IMR-90 (cell line): ENCODE measurements around the gene VPS37B. TPM values are rescaled to one million over a fixed set of nuclear protein-coding genes. Genes with fewer than 3 reads are reported as not detected.

ENCODE experiments used
- ATAC-seq: fragments of 200-7000 bp; cut with Tn5 transposase; 2 replicates; pipeline ENCODE4 v1.9.1; 2020; ENCODE audit warnings: low read depth, mild to moderate bottlenecking, moderate library complexity
- BruUV-seq: library from RNA; stranded (reverse); fragments of 400-500 nt; replicated peaks from 2 replicates; lab custom pipeline; 2021; lab: Mats Ljungman, UMichigan
- CTCF ChIA-PET: fragments of 300-600 bp; formaldehyde crosslinking; extraction: SDS; loops from one replicate; lab custom pipeline; 2021; ENCODE audit warnings: antibody characterized with exemption; lab: Yijun Ruan, JAX
- POLR2A ChIA-PET: fragments of 300-600 bp; sonication (Branson Sonifier 250); formaldehyde crosslinking; loops from one replicate; lab custom pipeline; 2022; ENCODE audit warnings: antibody characterized with exemption; ENCODE audit not compliant: unreplicated experiment; lab: Charles Lee
- DNase-seq: peaks from one replicate; pipeline ENCODE4 v3.0.0; 2013
- H2AFZ ChIP-seq: replicated peaks from 2 replicates; pipeline ENCODE3; 2013; ENCODE audit warnings: low read length, mild to moderate bottlenecking; ENCODE audit not compliant: poor library complexity
- H2AK5ac ChIP-seq: 2 replicates; pipeline ENCODE4 v1.6.1; 2013; ENCODE audit warnings: low read depth, low read length, inconsistent platforms
- H2AK9ac ChIP-seq: replicated peaks from 2 replicates; pipeline ENCODE3; 2013; ENCODE audit warnings: mild to moderate bottlenecking, low read depth, low read length, moderate library complexity; ENCODE audit not compliant: poor library complexity
- H2BK120ac ChIP-seq: 2 replicates; pipeline ENCODE4 v1.6.1; 2013; ENCODE audit warnings: low read depth, low read length, inconsistent platforms
- H2BK15ac ChIP-seq: 3 replicates; pipeline ENCODE4 v1.6.1; 2013; ENCODE audit warnings: low read depth, low read length, inconsistent platforms
- H2BK20ac ChIP-seq: 2 replicates; pipeline ENCODE4 v1.6.1; 2013; ENCODE audit warnings: low read depth, mild to moderate bottlenecking, inconsistent platforms, low read length, moderate library complexity
- H2BK5ac ChIP-seq: 2 replicates; pipeline ENCODE4 v1.6.1; 2013; ENCODE audit warnings: mild to moderate bottlenecking, low read depth, low read length, inconsistent platforms; ENCODE audit not compliant: poor library complexity, severe bottlenecking
- H3K14ac ChIP-seq: replicated peaks from 2 replicates; pipeline ENCODE4 v1.6.1; 2013; ENCODE audit warnings: low read depth, low read length, inconsistent platforms
- H3K18ac ChIP-seq: 2 replicates; pipeline ENCODE4 v1.6.1; 2013; ENCODE audit warnings: low read depth, low read length, control low read depth
- H3K23ac ChIP-seq: 2 replicates; pipeline ENCODE4 v1.6.1; 2013; ENCODE audit warnings: low read depth, low read length, inconsistent platforms
- H3K27ac ChIP-seq: 2 replicates; pipeline ENCODE4 v1.5.1; 2013; ENCODE audit warnings: mild to moderate bottlenecking, control low read depth, low read length; ENCODE audit not compliant: insufficient read depth
- H3K27me3 ChIP-seq: 2 replicates; pipeline ENCODE4 v1.6.1; 2013; ENCODE audit warnings: low read length; ENCODE audit not compliant: control insufficient read depth, insufficient read depth
- H3K36me3 ChIP-seq: 2 replicates; pipeline ENCODE4 v1.6.1; 2013; ENCODE audit warnings: low read length, mixed read lengths; ENCODE audit not compliant: control insufficient read depth, insufficient read depth
- H3K4ac ChIP-seq: 2 replicates; pipeline ENCODE4 v1.6.1; 2013; ENCODE audit warnings: low read depth, low read length, inconsistent platforms
- H3K4me1 ChIP-seq: 2 replicates; pipeline ENCODE4 v1.6.1; 2013; ENCODE audit warnings: low read length, mixed read lengths; ENCODE audit not compliant: control insufficient read depth, insufficient read depth
- H3K4me2 ChIP-seq: 2 replicates; pipeline ENCODE4 v1.6.1; 2013; ENCODE audit warnings: low read depth, mild to moderate bottlenecking, control low read depth, low read length, moderate library complexity
- H3K4me3 ChIP-seq: 2 replicates; pipeline ENCODE4 v1.5.1; 2013; ENCODE audit warnings: low read depth, mild to moderate bottlenecking, control low read depth, low read length, moderate library complexity; ENCODE audit not compliant: insufficient read depth
- H3K56ac ChIP-seq: 2 replicates; pipeline ENCODE4 v1.6.1; 2013; ENCODE audit warnings: low read length, inconsistent platforms; ENCODE audit not compliant: insufficient read depth; ENCODE audit errors: extremely low read depth
- H3K79me1 ChIP-seq, 2 experiments: 2 replicates each; pipeline ENCODE4 v1.6.1; 2013; ENCODE audit warnings: low read length in 2 of 2, inconsistent platforms in 1 of 2, low read depth in 1 of 2
- H3K9ac ChIP-seq: 2 replicates; pipeline ENCODE4 v1.6.1; 2013; ENCODE audit warnings: low read depth, low read length, control low read depth
- H3K9me1 ChIP-seq: 2 replicates; pipeline ENCODE4 v1.6.1; 2013; ENCODE audit warnings: low read length, inconsistent platforms; ENCODE audit not compliant: insufficient read depth
- H3K9me3 ChIP-seq: 2 replicates; pipeline ENCODE4 v1.6.1; 2013; ENCODE audit warnings: low read length; ENCODE audit not compliant: control insufficient read depth, insufficient read depth
- H4K20me1 ChIP-seq: 2 replicates; pipeline ENCODE4 v1.6.1; 2013; ENCODE audit warnings: low read length, inconsistent platforms; ENCODE audit not compliant: insufficient read depth
- H4K5ac ChIP-seq: 2 replicates; pipeline ENCODE4 v1.6.1; 2013; ENCODE audit warnings: mild to moderate bottlenecking, low read depth, low read length, control low read depth
- H4K8ac ChIP-seq, 2 experiments: 2 replicates each; pipeline ENCODE4 v1.6.1; 2013; ENCODE audit warnings: low read depth in 2 of 2, low read length in 2 of 2, control low read depth in 1 of 2, inconsistent platforms in 1 of 2
- H4K91ac ChIP-seq: 2 replicates; pipeline ENCODE4 v1.6.1; 2013; ENCODE audit warnings: low read depth, low read length, inconsistent platforms; ENCODE audit not compliant: insufficient read depth
- BHLHE40 ChIP-seq: fragments of 150-350 bp; IDR thresholded peaks from 2 replicates; pipeline ENCODE4 v1.6.1; 2016; ENCODE audit warnings: mild to moderate bottlenecking, low read depth, low read length
- MAZ ChIP-seq: IDR thresholded peaks from 2 replicates; pipeline ENCODE4 v1.6.1; 2012; ENCODE audit warnings: low read depth, mild to moderate bottlenecking, low read length, improper control_type of control experiment, moderate library complexity, borderline replicate concordance
- MXI1 ChIP-seq: IDR thresholded peaks from 2 replicates; pipeline ENCODE4 v1.6.1; 2012; ENCODE audit warnings: low read depth, mild to moderate bottlenecking, low read length, moderate library complexity, borderline replicate concordance
- NFE2L2 ChIP-seq: fragments of 150-350 bp; IDR thresholded peaks from 2 replicates; pipeline ENCODE4 v1.6.1; 2016; ENCODE audit warnings: low read depth, mild to moderate bottlenecking, low read length
- RCOR1 ChIP-seq: IDR thresholded peaks from 2 replicates; pipeline ENCODE4 v1.6.1; 2012; ENCODE audit warnings: mild to moderate bottlenecking, low read length, improper control_type of control experiment; ENCODE audit not compliant: insufficient replicate concordance
- RFX5 ChIP-seq: IDR thresholded peaks from 2 replicates; pipeline ENCODE4 v1.8.0; 2012; ENCODE audit warnings: low read depth, mild to moderate bottlenecking, low read length, moderate library complexity
- SMC3 ChIP-seq: fragments of 150-350 bp; IDR thresholded peaks from 2 replicates; pipeline ENCODE4 v1.6.1; 2016; ENCODE audit warnings: low read depth, mild to moderate bottlenecking, antibody characterized with exemption, low read length, moderate library complexity
- WGBS, 2 experiments: methylation state at CpG; one replicate each; pipeline versions ENCODE4 v1.1.5 to v1.1.7; 2013; ENCODE audit warnings: missing lambda C conversion rate in 2 of 2; ENCODE audit not compliant: insufficient read length in 1 of 2; ENCODE audit errors: extremely low coverage in 2 of 2; 5-methylcytosine and 5-hydroxymethylcytosine counted together
- dilution Hi-C: fragments of 300-500 bp; cut with HindIII; formaldehyde crosslinking; loops from one replicate; pipeline ENCODE4 v1.14.3; 2018; ENCODE audit warnings: low sequenced_read_pairs; ENCODE audit not compliant: unreplicated experiment
- in situ Hi-C: fragments of 300-500 bp; cut with MboI; formaldehyde crosslinking; loops from 3 replicates; pipeline ENCODE4 v1.14.3; 2019; ENCODE audit warnings: low sequenced_read_pairs, inconsistent platforms, mixed read lengths
- intact Hi-C: fragments of 100-400 bp; cut with micrococcal nuclease; formaldehyde crosslinking; loops from 2 replicates; pipeline ENCODE4 v1.10.0; 2022
- polyA plus RNA-seq, 3 experiments: library from polyadenylated mRNA; depleted of rRNA; stranded (reverse); fragments of >200 nt; gene quantifications; 2 replicates each; pipeline ENCODE4 v1.2.3, GENCODE V29; 2012; ENCODE audit warnings: low replicate concordance in 1 of 3
- total RNA-seq: library from RNA; depleted of rRNA; stranded (reverse); fragments of >200 nt; gene quantifications from 2 replicates; pipeline ENCODE4 v1.2.3, GENCODE V29; 2012
- TF ChIP-seq, protein P1 (sequence below): conservative IDR thresholded peaks from 2 replicates; pipeline ENCODE4 v1.5.1; 2012; ENCODE audit warnings: mild to moderate bottlenecking, low read depth, low read length, improper control_type of control experiment
- TF ChIP-seq, protein P2 (sequence below): fragments of 150-350 bp; IDR thresholded peaks from 2 replicates; pipeline ENCODE4 v1.6.1; 2016; ENCODE audit warnings: low read depth, mild to moderate bottlenecking, low read length, moderate library complexity, borderline replicate concordance

VPS37B gene
- total and polyA plus RNA-seq, 2 of the 4 experiments (the other 2 are of a cell fraction): 8.6 to 25.7 TPM

DNA sequence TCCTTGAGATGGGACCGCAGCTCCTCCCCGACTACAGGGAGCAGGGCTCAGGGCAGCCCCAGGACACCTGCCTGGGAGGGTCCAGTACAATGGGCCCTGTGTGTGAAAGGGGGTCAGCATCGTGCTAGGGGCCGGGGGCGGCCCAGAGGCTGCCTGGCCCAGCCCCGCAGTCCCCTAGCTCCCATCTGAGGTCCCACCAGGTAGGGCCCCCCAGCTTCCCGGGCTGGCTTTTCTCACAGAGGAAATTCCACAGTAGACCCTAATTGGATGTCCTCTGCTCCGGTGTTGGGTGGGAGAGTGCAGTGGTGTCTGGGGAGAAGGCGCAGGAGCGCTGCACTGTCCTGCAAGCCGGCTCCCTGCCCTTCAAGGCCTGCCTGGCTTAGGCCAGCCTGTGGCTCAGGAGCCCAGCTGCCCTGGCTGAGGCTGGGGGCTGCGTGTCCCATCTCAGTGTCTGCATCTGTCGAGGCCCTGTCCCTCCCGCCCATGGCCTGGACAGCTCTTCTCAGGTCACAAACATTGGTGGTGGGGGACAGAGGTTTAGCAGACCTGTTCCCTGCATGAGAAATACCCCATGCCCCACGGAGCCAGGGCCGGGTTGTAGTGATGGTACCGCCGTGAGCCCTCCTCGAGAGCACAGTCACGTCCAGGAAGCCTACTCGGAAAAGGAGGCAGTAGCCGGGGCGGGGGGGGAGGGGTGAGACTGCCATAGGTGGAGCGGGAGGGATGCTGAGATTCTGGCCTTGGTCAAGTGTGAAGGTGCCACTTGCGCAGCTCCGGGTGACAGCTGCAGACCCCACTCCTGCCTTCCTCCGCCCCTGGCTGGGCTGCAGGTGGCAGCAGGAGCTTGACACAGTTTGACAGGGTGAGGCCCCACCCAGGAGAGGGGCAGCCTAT, 49.1 kb downstream of the VPS37B start:
- DNase-seq: no peak
- peaks cover 12% of the 10 kb centered on the region for H3K9me1 ChIP-seq
- no peak overlapping the region for H3K56ac ChIP-seq
- no peak overlapping the region for H3K23ac ChIP-seq
- H3K9ac ChIP-seq: no peak overlapping the region
- H3K36me3 ChIP-seq: no peaks in the 10 kb centered on the region
- no peak overlapping the region for H4K5ac ChIP-seq
- H3K4ac ChIP-seq: no peak overlapping the region
- H3K18ac ChIP-seq: no peak overlapping the region
- CTCF ChIA-PET: no interaction called here
- H3K27me3 ChIP-seq: no peaks in the 10 kb centered on the region
- no peak overlapping the region for H3K4me2 ChIP-seq
- ATAC-seq: no peak
- in situ Hi-C loops (no loop called here), dilution Hi-C loops (no loop called here), intact Hi-C loops (no loop called here)
- H3K4me1 ChIP-seq: peaks cover 9% of the 10 kb centered on the region
- no peak overlapping the region for H2BK15ac ChIP-seq
- H3K4me3 ChIP-seq: no peak overlapping the region
- no peak overlapping the region for H3K27ac ChIP-seq
- POLR2A ChIA-PET: no interaction called here
- no peak overlapping the region for H2AFZ ChIP-seq
- no TSS peak for BruUV-seq
- H2AK5ac ChIP-seq: 0 out of 2 replicates have a peak overlapping the region, but pooled peaks have one; percentile 4
- no peak overlapping the region for H2BK5ac ChIP-seq
- H3K14ac ChIP-seq: no peak overlapping the region
- TF ChIP-seq, protein P1, sequence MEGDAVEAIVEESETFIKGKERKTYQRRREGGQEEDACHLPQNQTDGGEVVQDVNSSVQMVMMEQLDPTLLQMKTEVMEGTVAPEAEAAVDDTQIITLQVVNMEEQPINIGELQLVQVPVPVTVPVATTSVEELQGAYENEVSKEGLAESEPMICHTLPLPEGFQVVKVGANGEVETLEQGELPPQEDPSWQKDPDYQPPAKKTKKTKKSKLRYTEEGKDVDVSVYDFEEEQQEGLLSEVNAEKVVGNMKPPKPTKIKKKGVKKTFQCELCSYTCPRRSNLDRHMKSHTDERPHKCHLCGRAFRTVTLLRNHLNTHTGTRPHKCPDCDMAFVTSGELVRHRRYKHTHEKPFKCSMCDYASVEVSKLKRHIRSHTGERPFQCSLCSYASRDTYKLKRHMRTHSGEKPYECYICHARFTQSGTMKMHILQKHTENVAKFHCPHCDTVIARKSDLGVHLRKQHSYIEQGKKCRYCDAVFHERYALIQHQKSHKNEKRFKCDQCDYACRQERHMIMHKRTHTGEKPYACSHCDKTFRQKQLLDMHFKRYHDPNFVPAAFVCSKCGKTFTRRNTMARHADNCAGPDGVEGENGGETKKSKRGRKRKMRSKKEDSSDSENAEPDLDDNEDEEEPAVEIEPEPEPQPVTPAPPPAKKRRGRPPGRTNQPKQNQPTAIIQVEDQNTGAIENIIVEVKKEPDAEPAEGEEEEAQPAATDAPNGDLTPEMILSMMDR: no peak
- no peak for TF ChIP-seq RCOR1
- TF ChIP-seq MXI1: no peak
- TF ChIP-seq SMC3: no peak
- TF ChIP-seq MAZ: no peak
- TF ChIP-seq RFX5: no peak
- no peak for TF ChIP-seq NFE2L2
- no peak for TF ChIP-seq BHLHE40
- TF ChIP-seq, protein P2, sequence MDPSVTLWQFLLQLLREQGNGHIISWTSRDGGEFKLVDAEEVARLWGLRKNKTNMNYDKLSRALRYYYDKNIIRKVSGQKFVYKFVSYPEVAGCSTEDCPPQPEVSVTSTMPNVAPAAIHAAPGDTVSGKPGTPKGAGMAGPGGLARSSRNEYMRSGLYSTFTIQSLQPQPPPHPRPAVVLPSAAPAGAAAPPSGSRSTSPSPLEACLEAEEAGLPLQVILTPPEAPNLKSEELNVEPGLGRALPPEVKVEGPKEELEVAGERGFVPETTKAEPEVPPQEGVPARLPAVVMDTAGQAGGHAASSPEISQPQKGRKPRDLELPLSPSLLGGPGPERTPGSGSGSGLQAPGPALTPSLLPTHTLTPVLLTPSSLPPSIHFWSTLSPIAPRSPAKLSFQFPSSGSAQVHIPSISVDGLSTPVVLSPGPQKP: no peak
- H2BK20ac ChIP-seq: no peak overlapping the region
- H2AK9ac ChIP-seq: no peak overlapping the region
- no peaks in the 10 kb centered on the region for H3K9me3 ChIP-seq
- no peak overlapping the region for H4K91ac ChIP-seq
- no peak overlapping the region for H4K8ac ChIP-seq
- no peak overlapping the region for H2BK120ac ChIP-seq
- 0 out of 2 replicates have a peak, but pooled peaks cover 2% of the 10 kb centered on the region for H4K20me1 ChIP-seq
- WGBS, 2 experiments: 85% methylated on average over 13 of the region's 27 CpGs; no CpG with 5 or more reads in 1 of the 2 experiments
- peaks cover 0 to 10% of the 10 kb centered on the region in 2 experiments for H3K79me1 ChIP-seq
